ENCODE results near the gene DHX35. TPM values are rescaled to one million over a fixed set of nuclear protein-coding genes. Genes with fewer than 3 reads are reported as not detected.
A peak's percentile ranks its signal among the peaks of the same experiment; 100 is the strongest.

Gene DHX35
- total RNA-seq, 1 experiment from 2014 or later = 12.1 TPM

- CTCF ChIA-PET = no interaction called here
- Histone ChIP-seq H3K27ac (no peak overlapping the region), H3K9me3 (ENCODE audit: insufficient read depth, low read depth) (no peaks in the 10 kb centered on the region), H3K27me3 (ENCODE audit: insufficient read depth, low read depth) (peaks cover 65% of the 10 kb centered on the region), H3K4me3 (no peak overlapping the region), H3K4me1 (replicated peaks; ENCODE audit: insufficient read depth) (peaks cover 7% of the 10 kb centered on the region; the same call in 1 of the 2 replicates), H2AFZ (no peak overlapping the region), H4K20me1 (ENCODE audit: insufficient read depth) (no peaks in the 10 kb centered on the region), H3F3A (ENCODE audit: insufficient read depth, low read depth) (no peaks in the 10 kb centered on the region), H3K36me3 (ENCODE audit: low read depth) (no peaks in the 10 kb centered on the region), H3K9me2 (ENCODE audit: insufficient read depth) (no peaks in the 10 kb centered on the region), H3K4me2 (no peak overlapping the region), H3K79me2 (ENCODE audit: low read depth) (no peaks in the 10 kb centered on the region)
- BruUV-seq (replicated peaks) = no TSS peak
- peak in 1 of 2 experiments; percentile 26 for DNase-seq
- POLR2A ChIA-PET (ENCODE audit: unreplicated experiment) = interaction anchor here (0.6 kb wide), 1 partner anchor 314 kb away, joined by 3 read pairs; no protein-coding TSS in a partner anchor
- no peak for TF ChIP-seq EZH2 (IDR thresholded peaks at IDR 0.05; ENCODE audit: low read depth)
- TF ChIP-seq, protein P1, sequence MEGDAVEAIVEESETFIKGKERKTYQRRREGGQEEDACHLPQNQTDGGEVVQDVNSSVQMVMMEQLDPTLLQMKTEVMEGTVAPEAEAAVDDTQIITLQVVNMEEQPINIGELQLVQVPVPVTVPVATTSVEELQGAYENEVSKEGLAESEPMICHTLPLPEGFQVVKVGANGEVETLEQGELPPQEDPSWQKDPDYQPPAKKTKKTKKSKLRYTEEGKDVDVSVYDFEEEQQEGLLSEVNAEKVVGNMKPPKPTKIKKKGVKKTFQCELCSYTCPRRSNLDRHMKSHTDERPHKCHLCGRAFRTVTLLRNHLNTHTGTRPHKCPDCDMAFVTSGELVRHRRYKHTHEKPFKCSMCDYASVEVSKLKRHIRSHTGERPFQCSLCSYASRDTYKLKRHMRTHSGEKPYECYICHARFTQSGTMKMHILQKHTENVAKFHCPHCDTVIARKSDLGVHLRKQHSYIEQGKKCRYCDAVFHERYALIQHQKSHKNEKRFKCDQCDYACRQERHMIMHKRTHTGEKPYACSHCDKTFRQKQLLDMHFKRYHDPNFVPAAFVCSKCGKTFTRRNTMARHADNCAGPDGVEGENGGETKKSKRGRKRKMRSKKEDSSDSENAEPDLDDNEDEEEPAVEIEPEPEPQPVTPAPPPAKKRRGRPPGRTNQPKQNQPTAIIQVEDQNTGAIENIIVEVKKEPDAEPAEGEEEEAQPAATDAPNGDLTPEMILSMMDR (conservative IDR thresholded peaks at IDR 0.05) = no peak
- intact Hi-C loops (cut with micrococcal nuclease; ENCODE audit: unreplicated experiment) = no loop called here
Observed at GRCh38 chr20:38918172-38918571, 44.0 kb upstream of the DHX35 start.

- no peak for TF ChIP-seq EZH2 (IDR thresholded peaks at IDR 0.05; ENCODE audit: low read depth)
- TF ChIP-seq, protein P1 (conservative IDR thresholded peaks at IDR 0.05) = no peak
- Histone ChIP-seq H3K9me3 (ENCODE audit: insufficient read depth, low read depth) (no peaks in the 10 kb centered on the region), H3K79me2 (ENCODE audit: low read depth) (no peaks in the 10 kb centered on the region), H3K27ac (no peak overlapping the region), H3K27me3 (ENCODE audit: insufficient read depth, low read depth) (peaks cover 59% of the 10 kb centered on the region), H3K9me2 (ENCODE audit: insufficient read depth) (no peaks in the 10 kb centered on the region), H2AFZ (no peak overlapping the region), H3K4me1 (replicated peaks; ENCODE audit: insufficient read depth) (peaks cover 7% of the 10 kb centered on the region; the same call in 1 of the 2 replicates), H4K20me1 (ENCODE audit: insufficient read depth) (no peaks in the 10 kb centered on the region), H3F3A (ENCODE audit: insufficient read depth, low read depth) (no peaks in the 10 kb centered on the region), H3K4me2 (no peak overlapping the region), H3K4me3 (no peak overlapping the region), H3K36me3 (ENCODE audit: low read depth) (no peaks in the 10 kb centered on the region)
- DNase-seq = no peak
- intact Hi-C loops (cut with micrococcal nuclease; ENCODE audit: unreplicated experiment) = no loop called here
- CTCF ChIA-PET = no interaction called here
- POLR2A ChIA-PET (ENCODE audit: unreplicated experiment) = no interaction called here
- BruUV-seq (replicated peaks) = no TSS peak
Observed at GRCh38 chr20:38919683-38920082, 42.5 kb upstream of the DHX35 start.

GRCh38 chr20:38920411-38920810 is 41.7 kb upstream of the DHX35 start:
- no peaks in the 10 kb centered on the region for H3K36me3 ChIP-seq (ENCODE audit: low read depth)
- CTCF ChIA-PET = no interaction called here
- no peak overlapping the region for H2AFZ ChIP-seq

More at GRCh38 chr20:38920411-38920810, 41.7 kb upstream of the DHX35 start:
- no peak for DNase-seq
- H3K4me2 ChIP-seq = no peak overlapping the region
- intact Hi-C loops (cut with micrococcal nuclease; ENCODE audit: unreplicated experiment) = no loop called here
- no TSS peak for BruUV-seq (replicated peaks)
- H3K4me1 ChIP-seq (replicated peaks; ENCODE audit: insufficient read depth) = peaks cover 7% of the 10 kb centered on the region; the same call in 1 of the 2 replicates
- POLR2A ChIA-PET (ENCODE audit: unreplicated experiment) = no interaction called here
- H3F3A ChIP-seq (ENCODE audit: insufficient read depth, low read depth) = no peaks in the 10 kb centered on the region
- no peaks in the 10 kb centered on the region for H4K20me1 ChIP-seq (ENCODE audit: insufficient read depth)
- H3K27ac ChIP-seq = no peak overlapping the region
- no peak overlapping the region for H3K4me3 ChIP-seq
- peaks cover 55% of the 10 kb centered on the region for H3K27me3 ChIP-seq (ENCODE audit: insufficient read depth, low read depth)
- no peaks in the 10 kb centered on the region for H3K79me2 ChIP-seq (ENCODE audit: low read depth)
- H3K9me3 ChIP-seq (ENCODE audit: insufficient read depth, low read depth) = no peaks in the 10 kb centered on the region
- TF ChIP-seq, protein P1 (conservative IDR thresholded peaks at IDR 0.05) = no peak
- TF ChIP-seq EZH2 (IDR thresholded peaks at IDR 0.05; ENCODE audit: low read depth) = no peak
- H3K9me2 ChIP-seq (ENCODE audit: insufficient read depth) = no peaks in the 10 kb centered on the region
